ENCODE measurements around the gene TMEM212. TPM values are rescaled to one million over a fixed set of nuclear protein-coding genes. Genes with fewer than 3 reads are reported as not detected.
A peak's percentile ranks its signal among the peaks of the same experiment; 100 is the strongest.
"Not testable (repeated sequence)": the region's sequence is repeated elsewhere in the genome, so short reads cannot be mapped to it uniquely, and the experiment has no call there.

Gene TMEM212
- total RNA-seq, 2 experiments from 2014 or later = not detected

- H3K4me3 Mint-ChIP-seq = no peak overlapping the region
- no peak for ATAC-seq (ENCODE audit: low read depth)
- POLR2A ChIA-PET = no interaction called here
- peaks cover 12% of the 10 kb centered on the region for H3K4me1 Mint-ChIP-seq
- peaks cover 55% of the 10 kb centered on the region for H3K27me3 Mint-ChIP-seq
- no peak for DNase-seq
- H3K36me3 Mint-ChIP-seq = no peaks in the 10 kb centered on the region
- no peaks in the 10 kb centered on the region for H3K9me3 Mint-ChIP-seq
- H3K27ac Mint-ChIP-seq = no peak overlapping the region
These were observed 35.3 kb upstream of the TMEM212 start for GRCh38 chr3:171807806-171808205.

- Mint-ChIP-seq H3K9me3 (no peaks in the 10 kb centered on the region), H3K4me3 (peak overlapping the region; percentile 85), H3K4me1 (peaks cover 15% of the 10 kb centered on the region), H3K27me3 (peaks cover 47% of the 10 kb centered on the region), H3K36me3 (no peaks in the 10 kb centered on the region), H3K27ac (peak overlapping the region; percentile 36)
- POLR2A ChIA-PET = no interaction called here
- peak; percentile 9 for ATAC-seq (ENCODE audit: low read depth)
- DNase-seq = no peak
These were observed 33.6 kb upstream of the TMEM212 start for GRCh38 chr3:171809611-171809860.

- Mint-ChIP-seq H3K4me3 (peak within 1 kb of the TSS; percentile 85), H3K4me1 (peaks cover 15% of the 10 kb centered on the region), H3K27ac (peak within 1 kb of the TSS; percentile 36), H3K9me3 (no peaks in the 10 kb centered on the region), H3K27me3 (peaks cover 43% of the 10 kb centered on the region), H3K36me3 (no peaks in the 10 kb centered on the region)
- DNase-seq = peak; percentile 72
- peak; percentile 94 for ATAC-seq (ENCODE audit: low read depth)
- POLR2A ChIA-PET = no interaction called here
These were observed 33.1 kb upstream of the TMEM212 start, which contains the start of gene PLD1 for GRCh38 chr3:171809861-171810628. Gene PLD1, minus strand, starts transcription at chr3:171810483. Its CDS starts 72,432 bp downstream, at chr3:171738051.

GRCh38 chr3:171810629-171811294 lies 32.4 kb upstream of the TMEM212 start:
- ATAC-seq (ENCODE audit: low read depth) = no peak
- Mint-ChIP-seq H3K4me1 (peaks cover 15% of the 10 kb centered on the region), H3K36me3 (no peaks in the 10 kb centered on the region), H3K9me3 (no peaks in the 10 kb centered on the region), H3K27me3 (peaks cover 43% of the 10 kb centered on the region), H3K4me3 (peak overlapping the region; percentile 85), H3K27ac (no peak overlapping the region)
- POLR2A ChIA-PET = no interaction called here
- no peak for DNase-seq

- Mint-ChIP-seq H3K4me3 (no peak overlapping the region), H3K27me3 (peaks cover 45% of the 10 kb centered on the region)
- ATAC-seq (ENCODE audit: low read depth) = no peak
These were observed 31.7 kb upstream of the TMEM212 start for GRCh38 chr3:171811295-171811912.

GRCh38 chr3:171811913-171812335 lies 31.2 kb upstream of the TMEM212 start:
- H3K4me1 Mint-ChIP-seq = peaks cover 15% of the 10 kb centered on the region
- POLR2A ChIA-PET = no interaction called here
- DNase-seq (no peak), ATAC-seq (ENCODE audit: low read depth) (no peak)
- H3K27me3 Mint-ChIP-seq = peaks cover 44% of the 10 kb centered on the region
- no peak overlapping the region for H3K4me3 Mint-ChIP-seq
- H3K9me3 Mint-ChIP-seq = no peaks in the 10 kb centered on the region
- no peak overlapping the region for H3K27ac Mint-ChIP-seq
- H3K36me3 Mint-ChIP-seq = no peaks in the 10 kb centered on the region

More at GRCh38 chr3:171811295-171811912, 31.7 kb upstream of the TMEM212 start:
- no peak overlapping the region for H3K27ac Mint-ChIP-seq
- no peaks in the 10 kb centered on the region for H3K36me3 Mint-ChIP-seq
- peaks cover 15% of the 10 kb centered on the region for H3K4me1 Mint-ChIP-seq
- POLR2A ChIA-PET = no interaction called here
- H3K9me3 Mint-ChIP-seq = no peaks in the 10 kb centered on the region
- DNase-seq = no peak

GRCh38 chr3:171812811-171813210 lies 30.3 kb upstream of the TMEM212 start:
- DNase-seq (no peak), ATAC-seq (ENCODE audit: low read depth) (no peak)
- Mint-ChIP-seq H3K36me3 (no peaks in the 10 kb centered on the region), H3K27me3 (peaks cover 36% of the 10 kb centered on the region), H3K4me3 (no peak overlapping the region), H3K27ac (no peak overlapping the region), H3K9me3 (no peaks in the 10 kb centered on the region), H3K4me1 (peaks cover 15% of the 10 kb centered on the region)
- POLR2A ChIA-PET = no interaction called here

- Mint-ChIP-seq H3K9me3 (no peaks in the 10 kb centered on the region), H3K27me3 (peaks cover 36% of the 10 kb centered on the region), H3K4me3 (no peak overlapping the region), H3K36me3 (no peaks in the 10 kb centered on the region), H3K4me1 (peaks cover 15% of the 10 kb centered on the region), H3K27ac (no peak overlapping the region)
- DNase-seq (no peak), ATAC-seq (ENCODE audit: low read depth) (no peak)
- POLR2A ChIA-PET = no interaction called here
These were observed 29.8 kb upstream of the TMEM212 start for GRCh38 chr3:171813278-171813896.

- Mint-ChIP-seq H3K36me3 (no peaks in the 10 kb centered on the region), H3K4me1 (peaks cover 14% of the 10 kb centered on the region), H3K27me3 (peaks cover 36% of the 10 kb centered on the region), H3K9me3 (no peaks in the 10 kb centered on the region), H3K27ac (no peak overlapping the region), H3K4me3 (no peak overlapping the region)
- POLR2A ChIA-PET = no interaction called here
- ATAC-seq (ENCODE audit: low read depth) (no peak), DNase-seq (no peak)
These were observed 29.2 kb upstream of the TMEM212 start for GRCh38 chr3:171813897-171814460.

GRCh38 chr3:171814662-171815061 lies 28.5 kb upstream of the TMEM212 start:
- H3K27me3 Mint-ChIP-seq = peaks cover 29% of the 10 kb centered on the region
- POLR2A ChIA-PET; H3K27ac Mint-ChIP-seq; DNase-seq; H3K9me3 Mint-ChIP-seq; H3K4me1 Mint-ChIP-seq; ATAC-seq (ENCODE audit: low read depth); H3K4me3 Mint-ChIP-seq; H3K36me3 Mint-ChIP-seq: not testable (repeated sequence)

GRCh38 chr3:171815973-171816595 lies 27.1 kb upstream of the TMEM212 start:
- ATAC-seq (ENCODE audit: low read depth) (no peak), DNase-seq (no peak)
- H3K27ac Mint-ChIP-seq = no peak overlapping the region
- POLR2A ChIA-PET = no interaction called here
- H3K9me3 Mint-ChIP-seq = no peaks in the 10 kb centered on the region
- no peak overlapping the region for H3K4me3 Mint-ChIP-seq
- no peaks in the 10 kb centered on the region for H3K36me3 Mint-ChIP-seq
- H3K27me3 Mint-ChIP-seq = peaks cover 20% of the 10 kb centered on the region
- peaks cover 3% of the 10 kb centered on the region for H3K4me1 Mint-ChIP-seq

GRCh38 chr3:171817074-171817800 lies 25.9 kb upstream of the TMEM212 start:
- Mint-ChIP-seq H3K27me3 (peaks cover 9% of the 10 kb centered on the region), H3K27ac (no peak overlapping the region), H3K4me1 (peaks cover 6% of the 10 kb centered on the region), H3K4me3 (no peak overlapping the region), H3K36me3 (no peaks in the 10 kb centered on the region), H3K9me3 (no peaks in the 10 kb centered on the region)
- POLR2A ChIA-PET = no interaction called here
- DNase-seq (no peak), ATAC-seq (ENCODE audit: low read depth) (no peak)

All from activated naive CD8-positive, alpha-beta T cell treated with anti-CD3 and anti-CD28 coated beads, Interleukin-2, amount 10 ng/mL, durations not matched to agents 7 days and 5 days (primary cell).